Measurements from ENCODE around the gene SLC26A4. TPM values are rescaled to one million over a fixed set of nuclear protein-coding genes. Genes with fewer than 3 reads are reported as not detected.

SLC26A4 gene
- total and polyA plus RNA-seq, 5 experiments from 2014 or later, result 0.08 TPM; not detected in 3

- Mint-ChIP-seq H3K9me3 (no peaks in the 10 kb centered on the region), H3K4me3 (no peak overlapping the region), H3K27ac (no peak overlapping the region), H3K4me1 (peaks cover 0 to 2% (median 0%) of the 10 kb centered on the region in 4 donors), H3K36me3 (no peaks in the 10 kb centered on the region), H3K27me3 (peaks cover 0 to 4% (median 0%) of the 10 kb centered on the region in 5 donors)
- DNase-seq, result no peak
- ATAC-seq, result no peak
- POLR2A ChIA-PET, result no interaction called here
These were observed 48.3 kb downstream of the SLC26A4 start for GRCh38 chr7:107708956-107709355.

- H3K27me3 Mint-ChIP-seq, result peaks cover 0 to 4% (median 0%) of the 10 kb centered on the region in 5 donors
- POLR2A ChIA-PET, result no interaction called here
- H3K4me3 Mint-ChIP-seq, result no peak overlapping the region
- no peak overlapping the region for H3K27ac Mint-ChIP-seq
- ATAC-seq (no peak), DNase-seq (no peak)
- H3K4me1 Mint-ChIP-seq, result peaks cover 0 to 2% (median 0%) of the 10 kb centered on the region in 4 donors
- H3K36me3 Mint-ChIP-seq, result no peaks in the 10 kb centered on the region
- no peaks in the 10 kb centered on the region for H3K9me3 Mint-ChIP-seq
These were observed 50.7 kb downstream of the SLC26A4 start for GRCh38 chr7:107711301-107711700.

- POLR2A ChIA-PET, result no interaction called here
- Mint-ChIP-seq H3K36me3 (no peaks in the 10 kb centered on the region), H3K27ac (no peak overlapping the region), H3K27me3 (peaks cover 0 to 4% (median 0%) of the 10 kb centered on the region in 5 donors), H3K9me3 (no peaks in the 10 kb centered on the region), H3K4me1 (peaks cover 0 to 2% (median 0%) of the 10 kb centered on the region in 4 donors), H3K4me3 (no peak overlapping the region)
- no peak for DNase-seq
- ATAC-seq, result no peak
These were observed 51.4 kb downstream of the SLC26A4 start for GRCh38 chr7:107712025-107712424.

- Mint-ChIP-seq H3K27me3 (peaks cover 0 to 4% (median 0%) of the 10 kb centered on the region in 5 donors), H3K27ac (no peak overlapping the region), H3K9me3 (no peaks in the 10 kb centered on the region), H3K4me1 (peaks cover 0 to 2% (median 0%) of the 10 kb centered on the region in 4 donors), H3K36me3 (no peaks in the 10 kb centered on the region), H3K4me3 (no peak overlapping the region)
- DNase-seq (no peak), ATAC-seq (no peak)
- POLR2A ChIA-PET, result interaction anchor here (1.4 kb wide), 1 partner anchor 14 kb away, joined by 4 read pairs; no protein-coding TSS in a partner anchor
These were observed 52.3 kb downstream of the SLC26A4 start for GRCh38 chr7:107712896-107713295.

GRCh38 chr7:107715531-107715930 is 54.9 kb downstream of the SLC26A4 start:
- Mint-ChIP-seq H3K27me3 (peaks cover 0 to 9% (median 1%) of the 10 kb centered on the region in 5 donors), H3K36me3 (no peaks in the 10 kb centered on the region), H3K4me1 (no peaks in the 10 kb centered on the region), H3K27ac (no peak overlapping the region), H3K4me3 (no peak overlapping the region), H3K9me3 (no peaks in the 10 kb centered on the region)
- DNase-seq (no peak), ATAC-seq (no peak)
- POLR2A ChIA-PET, result no interaction called here

- POLR2A ChIA-PET, result no interaction called here
- no peak for DNase-seq
- peak overlapping the region in 1 of 10 donors; percentile 10 for H3K27ac Mint-ChIP-seq
- no peaks in the 10 kb centered on the region for H3K36me3 Mint-ChIP-seq
- H3K4me1 Mint-ChIP-seq, result no peaks in the 10 kb centered on the region
- peaks cover 0 to 12% (median 0%) of the 10 kb centered on the region in 5 donors for H3K27me3 Mint-ChIP-seq
- H3K9me3 Mint-ChIP-seq, result no peaks in the 10 kb centered on the region
- no peak overlapping the region for H3K4me3 Mint-ChIP-seq
- ATAC-seq, result no peak
These were observed 58.0 kb downstream of the SLC26A4 start for GRCh38 chr7:107718456-107719193.

- H3K27ac Mint-ChIP-seq, result no peak overlapping the region
- H3K4me1 Mint-ChIP-seq, result no peaks in the 10 kb centered on the region
- DNase-seq (no peak), ATAC-seq (no peak)
- no peak overlapping the region for H3K4me3 Mint-ChIP-seq
- H3K27me3 Mint-ChIP-seq, result peaks cover 0 to 13% (median 2%) of the 10 kb centered on the region in 5 donors
- POLR2A ChIA-PET, result no interaction called here
- H3K9me3 Mint-ChIP-seq, result no peaks in the 10 kb centered on the region
- H3K36me3 Mint-ChIP-seq, result no peaks in the 10 kb centered on the region
These were observed 60.7 kb downstream of the SLC26A4 start for GRCh38 chr7:107721286-107721685.

- no peaks in the 10 kb centered on the region for H3K9me3 Mint-ChIP-seq
- POLR2A ChIA-PET, result interaction anchor here (0.6 kb wide), 1 partner anchor 231 kb away, joined by 3 read pairs; no protein-coding TSS in a partner anchor
- no peaks in the 10 kb centered on the region for H3K4me1 Mint-ChIP-seq
- H3K27me3 Mint-ChIP-seq, result peaks cover 10 to 30% (median 17%) of the 10 kb centered on the region in 5 donors
- H3K36me3 Mint-ChIP-seq, result no peaks in the 10 kb centered on the region
- no peak for DNase-seq
- ATAC-seq, result no peak
- no peak overlapping the region for H3K27ac Mint-ChIP-seq
- H3K4me3 Mint-ChIP-seq, result no peak overlapping the region
These were observed 62.6 kb downstream of the SLC26A4 start for GRCh38 chr7:107723255-107723654.

- no peak overlapping the region for H3K27ac Mint-ChIP-seq
- H3K4me1 Mint-ChIP-seq, result no peaks in the 10 kb centered on the region
- POLR2A ChIA-PET, result interaction anchor here (0.6 kb wide), 1 partner anchor 1632 kb away, joined by 3 read pairs; no protein-coding TSS in a partner anchor
- H3K4me3 Mint-ChIP-seq, result no peak overlapping the region
- no peaks in the 10 kb centered on the region for H3K9me3 Mint-ChIP-seq
- H3K27me3 Mint-ChIP-seq, result peaks cover 14 to 32% (median 24%) of the 10 kb centered on the region in 5 donors
- H3K36me3 Mint-ChIP-seq, result no peaks in the 10 kb centered on the region
- DNase-seq, result peak; percentile 11 to 73 (median 44)
- ATAC-seq, result peak in 1 of 2 donors; percentile 47
These were observed 64.6 kb downstream of the SLC26A4 start for GRCh38 chr7:107725138-107725740.

- Mint-ChIP-seq H3K27ac (peak overlapping the region in 1 of 10 donors; percentile 19), H3K4me1 (no peaks in the 10 kb centered on the region), H3K36me3 (no peaks in the 10 kb centered on the region), H3K9me3 (no peaks in the 10 kb centered on the region), H3K4me3 (no peak overlapping the region), H3K27me3 (peaks cover 14 to 32% (median 24%) of the 10 kb centered on the region in 5 donors)
- POLR2A ChIA-PET, result interaction anchor here (0.6 kb wide), 1 partner anchor 31 kb away, joined by 5 read pairs; no protein-coding TSS in a partner anchor
- DNase-seq (no peak), ATAC-seq (no peak)
These were observed 65.9 kb downstream of the SLC26A4 start for GRCh38 chr7:107726356-107727130.

GRCh38 chr7:107728276-107728675 is 67.6 kb downstream of the SLC26A4 start:
- H3K4me3 Mint-ChIP-seq, result no peak overlapping the region
- no peaks in the 10 kb centered on the region for H3K4me1 Mint-ChIP-seq
- no peak overlapping the region for H3K27ac Mint-ChIP-seq
- H3K27me3 Mint-ChIP-seq, result peaks cover 14 to 32% (median 24%) of the 10 kb centered on the region in 5 donors
- peaks cover 0 to 7% (median 0%) of the 10 kb centered on the region in 9 donors for H3K9me3 Mint-ChIP-seq
- DNase-seq (no peak), ATAC-seq (no peak)
- no peaks in the 10 kb centered on the region for H3K36me3 Mint-ChIP-seq
- POLR2A ChIA-PET, result no interaction called here

- H3K4me1 Mint-ChIP-seq, result peaks cover 17 to 51% (median 41%) of the 10 kb centered on the region in 4 donors
- POLR2A ChIA-PET, result interaction anchor here (0.6 to 3.8 kb wide), 25 partner anchors 10 to 827 kb away, joined by 3 to 67 read pairs (median 4); partner anchors contain the start of genes COG5, DLD, DNAJB9 and DUS4L
- H3K4me3 Mint-ChIP-seq, result peak overlapping the region; percentile 90 to 100 (median 98)
- no peaks in the 10 kb centered on the region for H3K27me3 Mint-ChIP-seq
- ATAC-seq, result peak; percentile 46 to 47
- H3K27ac Mint-ChIP-seq, result peak overlapping the region; percentile 99 to 100 (median 100)
- peak in 2 of 10 donors; percentile 52 to 55 for DNase-seq
- peaks cover 0 to 2% (median 0%) of the 10 kb centered on the region in 3 donors for H3K36me3 Mint-ChIP-seq
- no peaks in the 10 kb centered on the region for H3K9me3 Mint-ChIP-seq
These were observed 82.3 kb downstream of the SLC26A4 start for GRCh38 chr7:107742678-107743566.

Measured in naive thymus-derived CD8-positive, alpha-beta T cell (primary cell).